LNCaP clone FGC (cell line): ENCODE measurements around the gene SPECC1L.

Source experiments
- DNase-seq: peaks from one replicate; pipeline ENCODE4 v3.0.0-alpha.2; 2011; ENCODE audit warnings: low read depth
- H3K4me3 ChIP-seq: 2 replicates; pipeline ENCODE4 v1.5.1; 2011; ENCODE audit warnings: mild to moderate bottlenecking, low read depth, low read length, control low read depth
- TF ChIP-seq, protein P1 (sequence below): IDR thresholded peaks from 2 replicates; pipeline ENCODE4 v1.5.1; 2012; ENCODE audit warnings: mild to moderate bottlenecking; ENCODE audit not compliant: control insufficient read depth, insufficient read depth; ENCODE audit errors: extremely low read depth

Gene SPECC1L

GRCh38 chr22:24427500-24428164, 157.0 kb downstream of the SPECC1L start, which contains the start of gene ADORA2A:
Gene ADORA2A (plus strand): TSS chr22:24427599. CDS start chr22:24433405, 5,806 bp downstream.
- no peak for DNase-seq
- TF ChIP-seq, protein P1, sequence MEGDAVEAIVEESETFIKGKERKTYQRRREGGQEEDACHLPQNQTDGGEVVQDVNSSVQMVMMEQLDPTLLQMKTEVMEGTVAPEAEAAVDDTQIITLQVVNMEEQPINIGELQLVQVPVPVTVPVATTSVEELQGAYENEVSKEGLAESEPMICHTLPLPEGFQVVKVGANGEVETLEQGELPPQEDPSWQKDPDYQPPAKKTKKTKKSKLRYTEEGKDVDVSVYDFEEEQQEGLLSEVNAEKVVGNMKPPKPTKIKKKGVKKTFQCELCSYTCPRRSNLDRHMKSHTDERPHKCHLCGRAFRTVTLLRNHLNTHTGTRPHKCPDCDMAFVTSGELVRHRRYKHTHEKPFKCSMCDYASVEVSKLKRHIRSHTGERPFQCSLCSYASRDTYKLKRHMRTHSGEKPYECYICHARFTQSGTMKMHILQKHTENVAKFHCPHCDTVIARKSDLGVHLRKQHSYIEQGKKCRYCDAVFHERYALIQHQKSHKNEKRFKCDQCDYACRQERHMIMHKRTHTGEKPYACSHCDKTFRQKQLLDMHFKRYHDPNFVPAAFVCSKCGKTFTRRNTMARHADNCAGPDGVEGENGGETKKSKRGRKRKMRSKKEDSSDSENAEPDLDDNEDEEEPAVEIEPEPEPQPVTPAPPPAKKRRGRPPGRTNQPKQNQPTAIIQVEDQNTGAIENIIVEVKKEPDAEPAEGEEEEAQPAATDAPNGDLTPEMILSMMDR: no peak
- no peak within 1 kb of the TSS for H3K4me3 ChIP-seq

DNA sequence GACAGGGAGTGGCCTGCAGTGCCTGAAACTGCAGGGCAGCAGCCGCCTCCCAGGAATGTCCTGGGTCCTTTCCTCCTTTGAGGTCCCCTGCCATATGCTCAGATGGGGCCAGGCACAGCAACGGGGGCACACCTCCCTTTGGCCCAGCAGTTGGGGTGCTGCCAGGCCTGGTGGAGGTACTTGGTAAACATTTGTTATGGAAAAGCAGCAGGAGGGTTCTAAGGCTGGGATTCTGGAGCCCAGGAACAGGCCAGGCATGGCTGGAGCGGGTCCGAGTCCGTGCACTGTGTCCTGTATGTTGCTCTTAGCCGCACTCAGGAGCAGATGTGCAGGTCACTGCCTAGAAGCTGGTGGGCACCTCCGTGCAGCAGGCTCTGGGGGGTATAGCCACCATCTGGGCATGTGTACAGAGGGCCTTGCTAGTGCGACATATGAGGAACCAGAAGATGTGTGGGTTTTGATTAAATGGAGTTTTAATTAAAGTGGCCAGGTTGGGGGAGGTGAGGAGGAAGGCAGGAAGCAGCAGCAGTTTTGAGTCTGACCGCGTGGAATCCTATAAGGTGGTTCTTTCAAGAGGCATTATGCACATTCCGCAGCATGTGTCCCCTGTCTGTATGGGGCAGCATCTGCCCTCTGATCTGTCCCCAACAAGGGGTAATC, 158.2 kb downstream of the SPECC1L start:
- H3K4me3 ChIP-seq: no peak overlapping the region
- no peak for DNase-seq
- TF ChIP-seq, protein P1: no peak

DNA sequence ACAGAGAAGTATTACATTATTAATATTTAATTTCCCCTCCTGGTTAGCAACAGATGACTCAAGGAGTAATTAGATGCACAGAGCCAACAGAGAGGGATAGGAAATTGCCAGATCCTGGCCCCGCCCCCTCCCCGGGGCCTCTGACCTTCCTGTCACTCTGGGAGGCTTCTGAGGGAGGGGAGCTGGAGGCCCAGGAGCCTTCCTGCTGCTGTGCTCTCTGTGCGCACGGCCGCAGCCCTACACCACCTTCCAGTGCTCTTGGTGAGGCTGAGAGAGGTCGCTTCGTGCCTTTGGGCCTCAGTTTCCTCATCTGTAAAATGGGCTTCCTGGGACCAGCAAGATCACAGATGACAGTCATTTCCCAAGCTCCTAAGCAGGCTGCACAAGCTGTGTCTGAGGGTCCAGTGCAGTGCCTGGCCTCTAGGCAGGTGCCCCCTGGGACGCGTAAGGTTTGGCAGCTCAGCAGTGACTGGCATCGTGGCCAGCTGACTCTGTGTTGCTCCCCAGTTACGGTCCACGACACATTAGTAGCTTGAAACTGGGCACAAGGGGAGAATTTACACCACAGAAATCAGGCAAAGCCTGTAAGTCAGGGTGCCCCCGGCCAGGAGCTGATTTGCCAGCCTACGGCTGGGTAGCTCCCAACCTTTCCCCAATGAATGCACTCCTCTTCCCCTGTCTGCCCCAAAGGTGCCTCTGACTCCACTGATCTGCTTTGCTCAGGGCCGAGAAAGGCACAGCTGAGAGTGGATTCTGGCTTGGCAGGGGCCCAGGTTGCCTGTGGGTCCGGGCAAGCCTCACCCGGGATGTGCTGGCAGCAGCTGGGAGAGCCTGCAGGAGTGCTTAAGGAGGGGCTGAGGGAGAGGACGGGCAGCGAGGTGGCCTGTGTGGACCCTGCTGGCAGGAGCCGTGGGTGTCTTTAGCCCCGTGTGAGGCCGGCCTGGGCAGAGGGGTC, 159.1 kb downstream of the SPECC1L start:
- TF ChIP-seq, protein P1: no peak
- no peak overlapping the region for H3K4me3 ChIP-seq
- no peak for DNase-seq

DNA sequence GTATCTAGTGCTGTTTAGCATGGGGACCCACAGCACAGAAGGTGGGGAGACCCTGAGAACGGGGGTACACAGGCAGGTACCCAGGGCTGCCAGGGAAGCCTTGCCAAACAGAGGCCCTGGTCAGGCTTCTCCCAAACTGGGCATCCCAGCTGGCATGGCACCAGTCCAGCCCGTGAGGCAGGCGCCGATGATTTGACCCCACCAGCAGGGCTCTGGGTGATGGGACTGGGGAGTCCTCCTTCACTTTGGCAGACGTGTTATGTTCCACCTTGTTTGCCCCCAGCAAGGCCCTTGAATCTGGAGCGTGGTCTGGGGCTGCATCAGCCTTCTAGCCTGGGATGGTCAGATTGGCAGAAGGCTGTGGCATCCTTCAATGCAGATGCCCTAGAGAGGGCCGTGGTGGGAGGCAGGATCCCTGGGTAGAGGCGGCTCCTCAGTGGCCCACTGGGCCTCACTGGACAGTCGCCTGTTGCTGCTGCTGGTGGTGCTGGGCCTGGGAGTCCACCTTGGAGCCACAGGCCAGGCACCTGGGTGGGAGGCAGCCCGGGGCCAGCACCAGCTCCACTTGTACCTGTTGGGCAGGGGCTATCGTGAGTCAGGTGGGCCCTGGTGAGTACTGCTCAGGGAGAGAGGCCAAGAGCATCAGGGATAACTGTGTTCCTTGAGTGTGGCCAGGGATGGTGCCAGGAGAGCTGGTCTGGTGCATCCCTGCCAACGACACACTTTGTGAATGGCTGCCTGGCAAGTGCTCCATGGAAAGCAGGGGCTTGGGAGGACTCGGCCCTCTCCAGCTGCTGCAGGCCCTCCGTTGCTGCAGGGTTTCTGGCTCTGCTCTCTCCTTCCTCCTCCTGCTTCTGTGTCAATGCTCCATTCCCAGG, 160.0 kb downstream of the SPECC1L start:
- TF ChIP-seq, protein P1: no peak
- H3K4me3 ChIP-seq: no peak overlapping the region
- DNase-seq: no peak

DNA sequence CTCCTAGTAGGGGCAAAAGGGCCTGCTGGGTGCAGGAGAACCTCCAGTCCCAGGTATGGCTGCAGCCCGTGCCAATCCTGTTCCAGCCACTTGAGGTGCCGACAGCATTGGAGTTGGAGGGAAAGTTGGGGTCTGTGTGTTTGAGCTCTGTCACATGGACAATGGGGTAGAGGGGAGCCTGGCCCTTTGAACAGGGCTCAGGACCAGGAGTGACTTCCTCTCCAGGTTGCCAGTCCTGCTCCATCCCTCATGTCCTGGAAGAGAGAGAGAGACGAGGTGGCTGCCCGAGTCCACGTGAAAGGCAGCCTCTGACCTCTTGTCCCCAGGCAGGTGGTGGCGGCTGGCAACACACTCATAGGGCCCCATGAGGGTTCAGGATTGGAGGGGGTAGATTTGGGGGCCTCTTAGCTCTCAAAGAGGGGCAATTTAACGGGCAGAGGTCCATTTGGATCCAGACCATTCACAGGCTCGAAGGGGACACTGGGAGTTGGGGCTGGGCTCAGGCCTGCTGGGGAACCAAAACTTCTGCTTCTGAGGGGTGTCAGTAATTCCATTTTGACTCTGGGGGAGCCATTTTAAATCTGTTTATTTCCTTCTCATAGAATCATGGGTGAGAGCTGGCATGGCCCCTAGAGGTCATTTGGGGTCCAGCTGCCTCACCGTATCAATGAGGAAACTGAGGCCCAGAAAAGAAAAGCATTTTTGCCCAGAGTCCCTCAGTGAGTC, 160.8 kb downstream of the SPECC1L start:
- DNase-seq: no peak
- no peak overlapping the region for H3K4me3 ChIP-seq
- TF ChIP-seq, protein P1: no peak
